GM19035 (cell line): Measurements from ENCODE around the gene PFKFB1.
"Not testable (repeated sequence)": the region's sequence is repeated elsewhere in the genome, so short reads cannot be mapped to it uniquely, and the experiment has no call there.

ENCODE experiments used
- ATAC-seq: cut with Tn5 transposase; IDR thresholded peaks from one replicate; pipeline ENCODE4 v1.9.1; 2021; ENCODE audit not compliant: unreplicated experiment

PFKFB1 gene

DNA sequence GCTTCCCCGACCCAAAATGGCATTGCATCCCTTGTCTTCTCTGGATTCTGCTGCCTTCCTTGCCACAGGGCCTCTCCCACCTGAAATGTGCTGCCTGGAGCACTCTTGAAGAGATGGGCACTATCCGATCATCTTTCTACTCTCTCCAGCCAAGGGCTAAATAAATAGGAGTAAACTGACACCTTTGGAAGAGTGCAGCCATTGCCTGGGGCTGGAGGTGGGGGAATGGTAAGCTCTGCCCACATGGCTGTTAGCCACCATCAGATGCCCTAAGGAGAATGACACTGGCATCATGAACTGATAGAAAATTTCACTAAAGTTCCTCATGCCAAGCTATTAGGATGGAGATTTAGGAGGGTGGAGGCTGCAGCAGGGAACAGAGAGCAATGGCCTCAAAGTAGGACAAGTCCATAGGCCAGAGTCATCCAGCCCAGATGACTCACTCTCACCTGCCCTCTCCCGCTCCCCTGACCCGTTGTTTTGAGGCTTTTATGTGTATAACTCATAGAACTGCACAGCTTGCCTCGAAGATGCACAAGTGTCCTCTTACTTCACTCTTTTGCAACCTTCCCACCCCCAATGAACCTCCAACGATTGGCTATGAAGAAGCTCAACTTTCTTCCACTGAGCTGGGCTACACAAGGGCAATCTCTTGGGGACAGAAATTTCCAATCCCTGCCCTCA is 822 bp upstream of the PFKFB1 start:
- no peak for ATAC-seq

DNA sequence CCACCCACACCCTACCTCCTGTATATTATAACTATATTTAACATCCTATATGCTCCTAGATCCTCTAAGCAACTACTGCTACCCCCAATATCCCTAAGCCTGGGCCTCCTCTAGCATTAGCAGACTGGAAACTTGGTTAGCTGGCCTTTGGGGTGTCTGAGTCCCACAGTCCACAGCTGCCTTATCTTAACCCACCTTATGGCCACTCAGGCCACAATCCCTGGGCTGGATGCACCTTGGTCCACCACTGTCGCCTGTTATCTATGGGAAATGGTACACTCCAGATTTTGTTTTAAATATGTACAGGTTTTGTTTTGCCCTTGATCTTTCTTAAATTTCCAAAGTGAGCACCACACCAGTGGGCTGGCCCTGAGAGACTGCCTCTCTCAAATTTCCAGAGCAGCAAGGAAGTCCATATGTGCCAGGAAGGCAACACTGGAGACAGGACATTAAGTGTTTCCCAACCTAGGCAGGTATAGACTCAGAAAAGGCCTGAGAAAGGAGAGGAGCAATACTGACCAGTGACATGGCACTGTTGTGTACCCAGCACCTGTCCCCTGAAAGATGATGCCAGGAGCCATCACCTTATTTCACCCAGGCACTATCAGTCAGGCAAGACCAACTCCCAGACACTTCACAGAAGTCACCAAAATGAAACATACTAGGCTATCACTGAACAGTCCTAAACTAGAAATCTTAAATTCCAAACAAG is 921 bp downstream of the PFKFB1 start:
- no peak for ATAC-seq

DNA sequence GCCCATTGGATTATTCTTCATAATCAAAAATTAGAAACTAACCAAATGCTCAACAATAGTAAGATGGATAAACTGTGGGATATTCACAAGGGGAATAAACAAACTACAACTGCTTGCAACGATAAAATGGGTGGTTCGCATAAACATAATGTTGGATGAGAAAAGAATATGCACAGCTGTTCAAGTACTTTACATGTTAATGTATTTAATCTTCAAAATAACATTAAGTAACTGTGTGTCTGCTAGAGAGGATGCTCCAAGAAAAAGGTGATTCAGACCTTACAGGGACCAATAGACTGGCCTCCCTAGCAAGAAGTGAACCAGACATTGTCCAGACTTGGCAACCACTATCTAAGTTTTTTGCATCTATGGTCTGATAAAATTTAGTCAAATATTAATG is 2.3 kb downstream of the PFKFB1 start:
- ATAC-seq = no peak

DNA sequence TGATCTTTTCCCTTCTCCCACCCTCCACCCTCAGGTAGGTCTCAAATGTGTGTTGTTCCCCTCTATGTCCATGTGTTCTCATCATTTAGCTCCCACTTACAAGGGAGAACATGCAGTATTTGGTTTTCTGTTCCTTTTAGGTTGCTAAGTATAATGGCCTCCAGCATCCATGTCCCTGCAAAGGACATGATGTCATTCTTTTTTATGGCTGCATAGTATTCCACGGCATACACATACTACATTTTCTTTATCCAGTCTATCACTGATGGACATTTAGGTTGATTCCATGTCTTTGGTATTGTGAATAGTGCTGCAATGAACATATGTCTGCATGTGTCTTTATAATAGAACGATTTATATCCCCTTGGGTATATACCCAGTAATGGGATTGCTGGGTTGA is 10.7 kb downstream of the PFKFB1 start:
- not testable (repeated sequence) for ATAC-seq

DNA sequence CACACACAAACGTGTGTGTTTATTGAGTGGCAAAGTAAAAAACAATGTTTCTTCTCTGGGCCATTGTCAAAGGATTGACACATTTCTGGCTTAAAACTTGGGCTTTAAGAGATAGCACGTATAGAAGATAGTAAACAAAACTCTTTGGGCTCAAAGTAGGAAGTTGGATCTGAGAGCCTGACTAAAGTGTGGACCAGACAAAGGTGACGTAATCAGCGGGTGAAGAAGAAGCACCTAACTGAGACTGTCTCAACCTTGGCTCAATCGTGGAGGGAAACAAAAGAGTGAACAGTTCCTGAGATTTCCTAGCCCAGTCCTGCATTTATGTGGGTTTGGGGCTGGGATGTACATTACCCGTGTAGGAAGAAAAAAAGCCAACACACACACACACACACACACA is 13.7 kb downstream of the PFKFB1 start:
- ATAC-seq = no peak

DNA sequence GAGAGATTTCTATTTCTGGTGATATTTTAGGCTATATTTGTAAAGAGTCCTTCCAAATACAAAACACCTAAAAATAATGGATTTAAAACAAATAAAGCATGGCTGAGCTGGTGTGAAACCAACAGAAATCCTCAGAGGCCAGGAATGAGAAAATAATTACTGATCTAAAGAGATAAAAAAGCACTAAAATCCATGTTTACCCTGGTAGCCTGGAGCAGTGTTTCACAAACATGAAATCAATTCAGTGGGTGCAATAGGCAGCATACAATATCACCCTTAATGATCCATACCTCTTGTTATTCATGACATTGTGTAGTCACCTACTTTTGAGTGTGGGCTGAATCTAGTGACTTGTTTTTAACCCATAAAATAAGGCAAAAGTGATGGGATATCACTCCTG is 14.6 kb downstream of the PFKFB1 start:
- ATAC-seq = no peak

DNA sequence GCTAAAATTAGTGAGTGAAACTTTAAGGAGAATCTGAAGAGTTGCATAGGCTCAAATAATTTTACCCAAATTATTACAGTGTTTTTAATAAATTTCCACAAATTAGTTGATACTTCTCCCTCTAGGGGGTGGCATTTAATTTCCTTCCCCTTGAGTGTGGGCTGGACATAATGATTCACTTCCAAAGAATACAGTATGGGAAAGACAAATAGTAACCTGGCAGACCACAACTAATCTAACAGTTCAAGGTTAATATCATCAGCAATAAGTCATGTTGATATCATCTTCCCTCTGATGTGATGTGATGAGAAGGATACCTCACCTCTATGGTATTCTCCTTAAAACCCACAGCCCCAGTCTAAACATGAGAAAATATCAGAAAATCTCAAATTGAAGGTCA is 15.5 kb downstream of the PFKFB1 start:
- ATAC-seq = no peak

DNA sequence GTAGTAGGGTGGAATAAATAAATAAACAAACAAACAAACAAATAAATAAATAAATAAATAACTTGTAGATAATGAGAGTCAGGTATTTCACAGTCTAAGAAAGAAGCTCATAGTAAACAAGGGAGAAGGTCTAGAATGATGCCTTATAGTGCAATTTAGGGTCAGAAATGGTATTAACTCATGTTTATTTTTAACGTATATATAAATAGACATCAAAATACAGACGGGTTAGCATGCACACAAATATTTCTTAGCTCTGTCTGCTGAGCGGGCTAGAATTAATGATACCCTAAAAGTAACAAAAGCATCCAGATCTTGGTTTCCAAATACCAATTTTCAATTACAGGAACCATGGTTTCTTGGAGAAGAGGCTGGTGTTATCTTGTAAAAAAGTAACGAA is 16.6 kb downstream of the PFKFB1 start:
- ATAC-seq = no peak

DNA sequence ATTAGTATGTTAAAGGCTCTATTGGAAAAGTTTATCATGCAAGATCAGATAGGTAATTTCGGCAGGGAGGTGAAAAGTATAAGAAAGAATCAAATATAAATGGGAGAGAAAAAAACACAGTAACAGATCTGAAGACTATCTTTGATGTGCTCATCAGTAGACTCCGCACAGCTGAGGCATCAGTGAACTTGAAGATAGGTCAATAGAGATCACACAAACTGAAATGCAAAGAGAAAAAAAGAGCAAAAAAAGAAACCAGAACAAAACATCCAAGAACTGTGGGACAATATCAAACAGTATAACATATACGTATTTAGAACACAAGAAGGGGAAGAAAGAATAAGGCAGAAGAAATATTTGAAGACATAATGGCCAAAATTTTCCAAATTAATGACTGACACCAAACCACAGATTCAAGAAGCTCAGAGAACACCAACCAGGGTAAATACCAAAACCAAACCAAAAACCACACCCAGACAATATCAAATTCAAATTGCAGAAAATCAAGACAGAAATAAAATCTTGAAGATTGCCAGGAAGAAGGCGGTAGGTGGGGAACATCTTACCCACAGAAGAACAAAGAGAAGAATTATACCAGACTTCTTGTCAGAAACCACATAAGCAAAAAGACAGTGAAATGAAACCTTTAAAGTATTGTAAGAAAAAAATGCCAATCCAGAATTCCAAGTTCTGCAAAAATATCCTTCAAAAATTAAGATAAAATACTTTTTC is 29.1 kb downstream of the PFKFB1 start:
- ATAC-seq = no peak

DNA sequence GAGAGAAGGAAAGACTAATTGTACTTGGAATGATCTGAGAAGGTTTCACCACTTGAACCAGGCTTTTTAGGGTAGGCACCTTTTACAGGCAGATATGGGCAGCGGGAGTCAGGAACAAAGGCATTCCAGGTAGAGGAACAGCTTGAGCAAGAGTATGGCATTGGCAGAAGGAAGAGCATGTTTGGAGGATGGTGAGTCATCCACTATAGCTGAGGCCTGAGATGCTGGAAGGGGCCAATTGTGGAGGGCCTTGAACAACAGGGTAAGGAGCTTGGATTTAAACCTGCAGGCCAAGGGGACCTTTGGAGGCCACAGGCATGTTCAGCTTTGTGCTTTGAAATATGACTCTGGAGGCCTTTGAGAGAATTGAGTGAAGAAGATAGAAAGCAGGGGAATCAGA is 32.2 kb downstream of the PFKFB1 start:
- ATAC-seq = no peak

DNA sequence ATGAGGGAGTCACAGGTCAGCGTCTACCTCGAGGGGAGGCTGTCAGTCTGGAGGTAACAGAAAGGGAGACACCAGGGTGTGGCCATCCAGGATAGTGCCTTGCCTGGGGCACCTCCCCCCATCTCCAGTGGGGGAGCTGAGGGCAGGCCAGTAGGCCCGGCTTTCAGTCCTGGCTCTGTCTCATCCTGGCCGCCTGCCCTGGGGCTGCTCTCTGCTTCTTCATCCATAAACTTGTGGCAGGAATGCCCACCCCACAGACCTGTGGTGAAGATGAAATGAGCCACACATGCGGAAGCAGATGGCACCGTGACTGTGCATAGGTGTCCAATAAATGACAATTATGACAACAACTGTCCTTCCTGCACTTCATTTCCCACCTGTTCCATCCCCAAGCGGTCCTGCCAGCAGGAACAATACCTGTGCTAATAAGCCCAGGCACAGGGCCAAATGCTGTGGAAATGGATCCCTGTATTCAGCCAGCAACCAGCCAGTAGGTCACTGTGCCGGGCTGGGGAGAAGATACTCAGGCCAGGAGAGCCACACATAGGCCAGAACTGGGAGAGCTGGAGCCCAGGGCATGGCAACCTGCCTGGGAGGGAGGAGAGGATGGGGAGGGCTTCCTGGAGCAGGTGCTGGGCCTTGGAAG is 43.1 kb downstream of the PFKFB1 start:
- no peak for ATAC-seq

DNA sequence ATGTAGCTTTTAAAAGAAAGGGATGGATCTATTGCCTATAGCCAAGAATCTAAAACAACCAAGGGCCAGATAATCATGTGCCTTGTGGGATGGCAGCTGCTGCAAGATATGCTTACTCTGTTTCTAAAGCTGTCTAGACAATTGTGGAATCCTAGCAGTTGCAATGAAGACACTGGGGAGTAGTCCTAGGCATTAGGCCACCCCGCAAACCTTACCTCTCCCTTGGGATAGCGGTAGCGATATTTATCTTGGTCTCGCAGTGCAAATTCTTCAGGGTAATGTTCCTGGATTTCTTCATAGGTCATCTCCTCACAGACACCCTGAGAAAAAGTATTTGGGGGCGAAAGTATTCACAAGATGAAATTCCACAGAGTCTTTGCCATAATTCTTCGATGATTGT is 48.8 kb downstream of the PFKFB1 start:
- ATAC-seq = no peak

DNA sequence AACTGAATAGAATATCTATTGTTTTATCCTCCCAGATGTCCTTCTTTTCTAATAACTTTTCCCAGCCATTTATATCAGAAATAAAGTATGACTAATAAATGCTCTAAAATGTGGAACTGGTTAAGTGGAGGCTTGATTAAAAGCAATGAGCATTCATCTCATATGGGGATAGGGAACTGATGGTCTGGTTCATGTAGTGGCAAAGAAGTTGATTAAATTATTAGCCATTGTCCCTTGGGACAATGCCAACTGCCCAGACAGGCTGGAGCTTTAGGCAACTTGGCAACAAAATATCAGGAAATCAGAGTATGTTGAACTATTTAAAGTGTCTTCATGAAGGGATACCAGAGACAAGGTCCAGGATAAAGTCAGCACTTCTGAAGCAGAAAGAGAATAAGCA is 49.2 kb downstream of the PFKFB1 start:
- ATAC-seq = no peak

DNA sequence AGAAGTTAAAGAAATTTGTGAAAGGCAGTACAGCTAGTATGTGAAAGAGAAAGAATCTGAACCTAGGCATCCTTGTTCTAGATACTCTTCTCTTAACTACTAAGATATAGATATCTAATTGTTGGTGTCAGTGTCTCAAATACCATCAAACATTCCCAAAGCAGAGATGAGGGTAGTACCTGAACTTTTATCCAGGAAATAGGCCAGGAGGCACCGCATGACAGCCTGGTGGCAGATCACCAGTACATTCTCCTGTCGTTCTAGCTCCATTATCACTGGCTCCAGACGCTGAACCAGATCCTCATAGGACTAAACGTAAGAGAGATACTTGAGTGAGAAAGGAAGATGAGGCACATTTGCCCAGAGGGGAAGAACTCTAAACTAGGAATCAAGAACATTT is 56.6 kb downstream of the PFKFB1 start:
- no peak for ATAC-seq

DNA sequence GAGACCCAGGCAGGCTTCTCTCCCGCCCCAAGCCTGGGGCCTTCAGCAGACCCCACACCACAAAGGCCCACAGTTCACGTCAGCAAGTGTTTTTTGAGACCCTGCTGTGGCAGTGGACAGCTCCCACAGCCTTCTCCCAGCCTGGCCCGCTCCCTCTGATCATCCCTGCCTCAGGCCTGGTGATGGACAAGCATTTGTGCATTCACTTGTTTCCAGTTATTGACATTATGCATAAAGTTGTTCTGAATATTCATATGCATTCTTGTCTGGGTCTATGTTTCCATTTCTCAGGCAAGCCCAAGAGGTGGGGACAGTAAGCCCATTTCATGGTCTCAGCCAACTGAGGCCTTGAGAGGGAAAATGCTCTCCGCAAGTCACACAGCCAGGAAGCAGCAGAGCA is 58.7 kb downstream of the PFKFB1 start:
- ATAC-seq = no peak

DNA sequence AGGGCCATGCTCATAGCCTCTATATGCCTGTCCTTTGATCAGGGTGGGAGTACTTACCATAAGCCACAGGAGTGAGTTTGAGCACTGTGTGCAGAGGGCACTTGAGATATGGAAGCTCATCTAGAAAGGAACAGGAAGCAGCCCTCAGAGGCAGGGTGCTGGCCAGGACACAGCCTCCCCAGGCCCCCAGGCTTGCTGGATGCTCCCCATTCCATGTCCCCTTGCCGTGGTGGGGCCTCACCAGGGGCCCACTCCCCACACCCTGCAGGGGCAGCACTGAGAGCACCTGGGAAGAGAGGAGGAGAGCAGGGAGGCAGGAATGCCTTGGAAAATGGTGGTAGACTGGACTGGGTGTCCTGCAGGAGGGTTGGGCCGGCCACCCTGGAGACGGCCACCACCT is 59.1 kb downstream of the PFKFB1 start:
- no peak for ATAC-seq

DNA sequence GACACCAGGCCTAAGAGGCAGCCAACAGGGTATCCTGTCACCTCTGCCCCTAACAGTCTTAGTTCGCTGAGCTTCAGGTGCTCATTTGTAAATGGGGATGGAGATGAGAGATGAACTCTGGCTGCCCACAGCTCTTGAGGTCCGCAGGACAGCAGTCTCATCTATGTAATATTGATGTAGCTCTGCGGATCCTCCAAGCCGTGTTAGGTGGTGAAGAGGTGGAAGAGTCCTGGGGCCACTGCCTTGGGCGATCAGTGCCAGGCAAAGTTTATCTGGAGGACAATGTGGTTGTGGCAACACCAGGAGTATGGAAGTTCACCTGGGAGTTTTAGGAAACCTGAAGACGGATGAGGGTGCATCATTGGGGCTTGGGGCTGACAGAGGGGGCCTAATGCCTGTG is 59.9 kb downstream of the PFKFB1 start:
- ATAC-seq = no peak

DNA sequence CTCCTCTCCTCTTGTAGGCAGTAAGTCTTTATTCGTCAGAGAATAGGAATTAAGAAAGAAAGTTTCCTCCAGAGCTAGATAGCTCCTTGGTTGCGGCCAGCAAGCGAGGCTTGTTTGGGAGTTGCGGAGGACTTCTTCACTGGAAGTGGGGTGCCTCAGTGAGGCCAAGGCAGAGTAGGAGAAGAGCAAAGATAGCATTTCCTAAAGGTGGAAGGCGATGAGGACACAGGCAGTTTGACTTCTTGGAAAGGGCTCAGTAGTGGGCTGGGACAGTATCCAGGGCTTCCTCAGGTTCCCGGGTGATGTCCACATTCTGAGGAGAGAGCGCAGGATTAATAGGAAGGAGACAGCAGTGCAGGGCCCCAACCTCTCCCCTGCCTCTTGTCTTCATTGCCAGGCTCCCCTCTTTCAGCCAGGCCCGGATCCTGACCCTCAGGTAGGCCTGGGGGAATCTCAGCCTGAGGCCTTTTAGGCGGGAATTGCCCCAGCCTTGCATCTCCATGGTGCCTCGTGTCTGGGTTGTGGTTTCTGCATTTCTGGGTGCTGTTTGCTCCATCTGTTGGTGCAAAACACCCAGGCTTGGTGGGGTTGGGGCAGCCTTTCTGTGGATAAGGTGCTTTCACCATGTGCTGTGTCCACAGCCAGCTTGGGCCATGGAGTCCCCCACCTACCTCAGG is 60.7 kb downstream of the PFKFB1 start:
- no peak for ATAC-seq

DNA sequence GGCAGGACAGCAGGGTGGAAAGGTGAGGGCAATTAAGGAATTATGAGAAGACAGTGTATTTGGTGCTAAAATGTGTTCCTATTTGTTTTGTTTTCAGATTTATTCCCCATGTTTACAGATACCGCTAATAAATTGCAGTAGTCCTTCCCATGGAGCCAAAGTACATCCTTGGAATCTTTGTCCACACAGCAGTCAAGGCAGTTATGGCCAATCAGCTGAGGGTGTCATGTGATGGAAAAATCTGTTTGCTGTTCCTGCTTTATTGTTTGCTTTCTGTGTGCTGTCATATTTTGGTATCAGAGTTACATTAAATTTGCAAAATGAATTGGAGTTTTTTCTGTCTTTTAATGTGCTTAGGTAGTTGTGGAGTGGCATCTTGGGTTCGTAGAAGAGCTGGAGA is 62.9 kb downstream of the PFKFB1 start:
- ATAC-seq = no peak

DNA sequence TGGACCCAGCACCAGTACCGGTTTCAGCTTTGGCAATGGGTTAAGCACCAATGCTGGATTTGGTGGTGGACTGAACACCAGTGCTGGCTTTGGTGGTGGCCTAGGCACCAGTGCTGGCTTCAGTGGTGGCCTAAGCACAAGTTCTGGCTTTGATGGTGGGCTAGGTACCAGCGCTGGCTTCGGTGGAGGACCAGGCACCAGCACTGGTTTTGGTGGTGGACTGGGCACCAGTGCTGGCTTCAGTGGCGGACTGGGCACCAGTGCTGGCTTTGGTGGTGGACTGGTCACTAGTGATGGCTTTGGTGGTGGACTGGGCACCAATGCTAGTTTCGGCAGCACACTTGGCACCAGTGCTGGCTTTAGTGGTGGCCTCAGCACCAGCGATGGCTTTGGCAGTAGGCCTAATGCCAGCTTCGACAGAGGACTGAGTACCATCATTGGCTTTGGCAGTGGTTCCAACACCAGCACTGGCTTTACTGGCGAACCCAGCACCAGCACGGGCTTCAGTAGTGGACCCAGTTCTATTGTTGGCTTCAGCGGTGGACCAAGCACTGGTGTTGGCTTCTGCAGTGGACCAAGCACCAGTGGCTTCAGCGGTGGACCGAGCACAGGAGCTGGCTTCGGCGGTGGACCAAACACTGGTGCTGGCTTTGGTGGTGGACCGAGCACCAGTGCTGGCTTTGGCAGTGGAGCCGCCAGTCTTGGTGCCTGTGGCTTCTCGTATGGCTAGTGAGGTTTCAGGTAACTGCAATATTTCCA is 63.5 kb downstream of the PFKFB1 start:
- ATAC-seq = no peak

DNA sequence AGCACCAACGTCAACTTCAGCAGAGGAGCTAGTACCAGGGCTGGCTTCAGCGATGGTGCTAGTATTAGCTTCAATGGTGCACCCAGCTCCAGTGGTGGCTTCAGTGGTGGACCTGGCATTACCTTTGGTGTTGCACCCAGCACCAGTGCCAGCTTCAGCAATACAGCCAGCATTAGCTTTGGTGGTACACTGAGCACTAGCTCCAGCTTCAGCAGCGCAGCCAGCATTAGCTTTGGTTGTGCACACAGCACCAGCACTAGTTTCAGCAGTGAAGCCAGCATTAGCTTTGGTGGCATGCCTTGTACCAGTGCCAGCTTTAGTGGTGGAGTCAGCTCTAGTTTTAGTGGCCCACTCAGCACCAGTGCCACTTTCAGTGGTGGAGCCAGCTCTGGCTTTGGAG is 65.1 kb downstream of the PFKFB1 start:
- ATAC-seq = no peak
